Esophagus mucosa (tissue), 1 donor: ENCODE data around the gene VEPH1. TPM values are rescaled to one million over a fixed set of nuclear protein-coding genes. Genes with fewer than 3 reads are reported as not detected.
"Not testable (repeated sequence)": the region's sequence is repeated elsewhere in the genome, so short reads cannot be mapped to it uniquely, and the experiment has no call there.

ENCODE experiments used
- ATAC-seq: fragments of 200-7000 bp; cut with Tn5 transposase; one replicate; pipeline ENCODE4 v1.9.1; 2020
- total RNA-seq: library from RNA; stranded (reverse); gene quantifications from one replicate; pipeline ENCODE4 v1.2.4, GENCODE V29; 2023
- donor health status: DM: yes; HTN: yes; CAD: no.

The VEPH1 gene
- total RNA-seq, 1 donor from 2014 or later: 0.40 TPM

DNA sequence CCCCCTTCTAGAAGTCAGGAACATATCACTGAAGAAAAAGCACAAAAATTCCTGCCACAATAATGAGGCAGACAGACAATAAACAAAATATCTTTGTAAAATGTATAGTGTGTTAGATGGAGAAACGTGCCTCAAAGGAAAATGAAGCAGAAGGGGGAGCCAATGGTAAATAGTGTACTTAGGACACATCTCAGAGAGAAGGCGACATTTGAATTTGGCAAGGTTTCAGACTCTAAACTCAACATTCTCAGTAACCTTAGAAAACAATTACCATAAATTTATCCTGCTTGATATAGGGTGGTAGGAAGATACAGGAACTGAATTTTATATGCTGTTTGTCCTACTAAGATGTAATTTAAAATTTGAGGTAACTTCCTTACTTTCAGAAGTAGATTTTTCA lies 119.2 kb downstream of the VEPH1 start:
- ATAC-seq: no peak

- no peak for ATAC-seq
Observed at GRCh38 chr3:157381606-157382005, 121.6 kb downstream of the VEPH1 start.

GRCh38 chr3:157379525-157380140 lies 123.6 kb downstream of the VEPH1 start:
- ATAC-seq: no peak

GRCh38 chr3:157376603-157377300 lies 126.5 kb downstream of the VEPH1 start:
- ATAC-seq: no peak

DNA sequence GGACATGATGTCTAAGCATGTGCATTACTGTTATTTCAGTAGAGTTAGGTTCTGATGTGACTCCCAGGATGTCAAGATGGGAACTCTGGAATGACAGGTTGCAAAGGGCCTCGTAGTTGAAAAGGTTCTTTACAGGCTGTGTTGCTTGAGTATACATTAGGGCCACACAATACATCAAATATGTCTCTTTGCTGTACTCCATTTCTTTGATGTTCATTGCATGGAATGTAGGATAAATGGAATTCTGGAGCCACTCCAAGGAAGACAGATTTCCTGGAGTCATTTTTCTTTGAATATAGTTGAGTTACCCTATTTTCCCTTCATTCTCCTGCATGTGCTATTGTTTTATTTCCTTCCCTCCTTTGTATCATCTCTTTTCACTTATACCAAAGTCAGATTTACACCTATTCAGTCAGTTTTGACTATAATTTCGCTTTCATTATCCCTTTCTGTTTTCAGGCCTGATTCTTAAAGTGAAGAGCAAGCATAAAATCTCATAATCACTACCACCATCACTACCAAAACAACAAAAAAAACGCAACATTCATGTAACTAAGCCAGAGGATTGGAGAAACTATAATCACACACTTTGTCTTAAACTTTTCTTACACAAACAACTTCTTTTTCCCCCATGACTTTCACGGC lies 127.8 kb downstream of the VEPH1 start:
- no peak for ATAC-seq

GRCh38 chr3:157374933-157375332 lies 128.3 kb downstream of the VEPH1 start:
- ATAC-seq: no peak

GRCh38 chr3:157373783-157374182 lies 129.4 kb downstream of the VEPH1 start:
- ATAC-seq: no peak

DNA sequence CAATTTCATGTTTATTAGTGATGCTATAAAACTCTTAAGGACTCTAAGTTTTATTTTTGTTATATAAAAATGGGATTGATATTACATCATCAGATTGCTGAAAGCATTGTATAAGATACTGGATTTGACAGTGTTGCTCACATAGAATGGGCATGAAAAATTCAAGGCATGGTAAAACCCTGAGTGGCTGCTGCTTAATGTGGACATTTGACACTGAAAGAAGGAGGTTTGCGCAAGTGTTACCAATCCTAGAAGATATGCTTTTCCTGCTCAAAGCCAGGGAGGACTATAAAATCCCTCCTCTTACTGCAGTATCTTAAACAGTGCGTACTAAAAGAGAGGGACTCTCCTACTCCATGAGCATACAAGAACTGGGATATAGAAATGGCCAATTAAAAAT lies 132.3 kb downstream of the VEPH1 start:
- no peak for ATAC-seq

- ATAC-seq: no peak
Observed at GRCh38 chr3:157369727-157370421, 133.3 kb downstream of the VEPH1 start.

DNA sequence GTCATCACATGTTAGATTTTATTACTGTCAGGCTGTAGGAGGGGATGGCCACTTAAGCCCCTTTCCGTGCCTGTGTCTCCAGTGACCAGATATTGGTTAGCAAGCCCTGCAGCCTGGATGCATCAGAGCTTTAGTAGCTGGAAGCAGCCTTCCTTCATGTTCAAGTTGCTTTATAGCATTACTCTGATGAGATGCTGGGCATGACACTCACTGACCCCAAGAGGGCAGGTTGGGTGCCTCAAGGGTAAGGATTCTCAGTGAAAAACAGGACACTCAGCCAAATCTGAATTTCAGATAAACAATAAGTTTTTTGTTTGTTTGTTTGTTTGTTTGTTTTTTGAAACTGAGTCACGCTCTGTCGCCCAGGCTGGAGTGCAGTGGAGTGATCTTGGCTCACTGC lies 135.0 kb downstream of the VEPH1 start:
- ATAC-seq: no peak

GRCh38 chr3:157363393-157363792 lies 139.8 kb downstream of the VEPH1 start:
- ATAC-seq: no peak

GRCh38 chr3:157362348-157362747 lies 140.9 kb downstream of the VEPH1 start:
- no peak for ATAC-seq

GRCh38 chr3:157360044-157360443 lies 143.2 kb downstream of the VEPH1 start:
- no peak for ATAC-seq

GRCh38 chr3:157356541-157356940 lies 146.7 kb downstream of the VEPH1 start:
- ATAC-seq: no peak

DNA sequence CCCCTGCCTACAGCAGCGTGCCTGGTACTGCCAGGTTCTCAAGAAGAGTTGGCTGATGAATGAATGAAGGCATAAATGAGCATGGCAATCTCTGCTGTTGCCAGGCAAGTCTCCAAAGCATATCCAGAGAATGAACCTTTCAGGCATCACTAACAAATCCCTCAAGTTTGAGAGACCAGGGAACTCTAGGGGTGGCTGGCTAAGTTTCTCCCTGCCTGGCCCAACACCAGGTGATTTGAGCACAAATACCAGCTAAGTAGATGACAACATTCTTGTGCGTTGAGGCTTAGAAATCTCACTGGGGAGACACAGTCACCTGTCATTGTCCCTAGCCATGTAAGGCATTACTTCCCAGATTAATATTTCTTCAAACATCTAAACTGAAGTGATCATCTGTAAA lies 147.9 kb downstream of the VEPH1 start:
- ATAC-seq: no peak

DNA sequence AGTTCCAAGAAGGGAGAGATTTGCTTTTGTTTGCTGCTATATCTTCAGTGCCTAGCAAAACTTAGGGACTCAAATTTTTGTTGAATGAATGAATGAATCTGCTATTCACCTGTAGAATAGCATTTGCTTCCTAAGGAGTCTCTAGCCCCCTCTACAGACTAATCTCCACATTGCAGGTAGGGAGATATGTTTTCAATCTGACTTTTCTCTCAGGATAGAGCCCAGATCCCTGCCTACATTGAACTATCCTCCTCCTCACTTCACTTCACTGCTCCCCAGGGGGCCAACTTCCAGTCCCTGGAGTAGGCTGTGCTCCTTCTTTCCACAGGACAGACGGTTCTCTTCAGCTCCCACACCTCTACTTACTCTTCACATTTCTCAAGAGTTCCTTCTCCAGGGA lies 148.5 kb downstream of the VEPH1 start:
- ATAC-seq: no peak

DNA sequence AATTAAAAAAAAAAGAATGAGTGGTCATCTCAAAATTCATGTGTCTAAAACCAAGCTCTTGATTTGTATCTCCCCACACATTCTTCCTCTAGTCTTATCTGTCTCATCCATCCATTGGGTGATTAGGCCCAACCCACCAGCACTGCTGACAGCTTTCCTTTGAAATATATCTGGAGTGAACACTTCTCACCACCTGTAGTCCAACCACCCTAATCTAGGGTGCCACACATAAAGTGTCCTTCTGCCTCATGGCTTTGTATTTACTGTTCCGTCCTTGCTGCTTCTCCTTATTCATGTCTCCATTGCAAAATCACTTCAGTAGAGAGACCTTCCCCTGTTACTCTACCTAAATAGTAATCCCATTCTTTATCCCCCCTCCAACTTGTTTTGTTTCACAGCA lies 149.0 kb downstream of the VEPH1 start:
- no peak for ATAC-seq

DNA sequence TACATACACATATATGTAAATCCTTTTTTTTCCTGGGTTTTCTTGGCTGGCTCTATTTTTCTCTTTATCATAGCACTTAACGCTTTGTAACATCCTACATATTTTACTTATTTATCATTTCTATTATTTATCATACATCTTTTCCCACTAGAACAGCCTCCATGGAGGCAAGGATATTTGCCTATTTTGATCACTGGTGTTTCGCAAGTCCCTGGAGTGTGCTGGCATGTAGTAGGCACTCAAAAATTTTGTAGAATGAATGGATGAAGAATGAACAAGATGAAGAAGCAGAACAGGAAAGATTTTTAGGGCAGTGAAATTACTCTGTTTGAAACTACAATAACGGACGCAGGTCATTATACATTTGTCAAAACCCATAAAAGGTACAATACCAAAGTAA lies 149.6 kb downstream of the VEPH1 start:
- no peak for ATAC-seq

GRCh38 chr3:157351981-157352380 lies 151.2 kb downstream of the VEPH1 start:
- no peak for ATAC-seq

- not testable (repeated sequence) for ATAC-seq
Observed at GRCh38 chr3:157350651-157351050, 152.6 kb downstream of the VEPH1 start.

DNA sequence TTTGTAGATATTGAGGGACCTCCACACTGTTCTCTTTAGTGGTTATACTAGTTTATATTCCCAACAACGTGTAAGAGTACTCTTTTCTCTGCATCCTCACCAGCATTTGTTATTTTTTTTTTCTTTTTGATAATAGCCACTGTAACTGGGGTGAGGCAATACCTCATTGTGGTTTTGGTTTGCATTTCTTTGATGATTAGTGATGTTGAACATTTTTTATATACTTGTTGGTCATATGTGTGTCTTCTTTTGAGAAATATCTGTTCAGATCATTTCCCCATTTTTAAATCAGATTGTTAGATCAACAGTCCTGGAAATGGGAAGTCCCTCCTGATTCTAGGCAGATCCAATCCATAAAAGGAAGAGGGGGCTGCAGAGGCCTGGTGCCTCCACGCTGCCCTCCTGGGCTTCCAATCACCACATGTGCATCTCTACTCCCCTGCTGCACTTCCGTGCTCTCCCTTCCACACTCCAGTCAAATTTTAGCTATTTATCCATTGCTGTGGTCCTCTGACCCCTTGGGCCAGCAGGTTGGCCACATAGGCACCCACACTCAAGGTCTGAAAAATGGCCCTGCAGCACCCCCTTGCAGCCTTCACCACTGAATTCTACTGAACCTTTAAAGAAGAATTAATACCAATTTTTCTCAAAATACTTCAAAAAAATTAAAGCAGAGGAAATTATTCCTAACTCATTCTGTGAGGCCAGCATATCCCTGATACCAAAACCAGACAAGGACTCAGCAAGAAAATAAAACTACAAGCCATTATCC lies 154.7 kb downstream of the VEPH1 start:
- ATAC-seq: not testable (repeated sequence)

GRCh38 chr3:157347577-157348303 lies 155.5 kb downstream of the VEPH1 start:
- no peak for ATAC-seq
